ENCODE results near the gene CMSS1.

GRCh38 chr3:100150473-100150872 lies 332.8 kb downstream of the CMSS1 start:
- no peak for TF ChIP-seq ZMYM4 (CRISPR knock-in tag; IDR thresholded peaks at IDR 0.05)
- no peak for TF ChIP-seq ZNF768 (CRISPR knock-in tag; IDR thresholded peaks at IDR 0.05)
- TF ChIP-seq ZNF333 (CRISPR knock-in tag; IDR thresholded peaks at IDR 0.05; ENCODE audit: borderline replicate concordance): no peak
- no peak for TF ChIP-seq CENPX (CRISPR knock-in tag; IDR thresholded peaks at IDR 0.05)
- TF ChIP-seq HDAC2 (CRISPR knock-in tag; IDR thresholded peaks at IDR 0.05): no peak
- no peak for TF ChIP-seq ZNF446 (CRISPR knock-in tag; IDR thresholded peaks at IDR 0.05)
- no peak for TF ChIP-seq ZSCAN12 (CRISPR knock-in tag; IDR thresholded peaks at IDR 0.05)
- no peak for TF ChIP-seq MAX (IDR thresholded peaks at IDR 0.05)

All from HepG2 (cell line).